AG10803 (cell line): ENCODE measurements around the gene ARL16.

ENCODE experiments used
- DNase-seq: peaks from one replicate; pipeline ENCODE4 v3.0.0; 2010; ENCODE audit warnings: low read depth
- H3K4me3 ChIP-seq: 2 replicates; pipeline ENCODE4 v1.5.1; 2011; ENCODE audit warnings: mild to moderate bottlenecking, low read length, control low read depth
- CTCF ChIP-seq: conservative IDR thresholded peaks from 2 replicates; pipeline ENCODE4 v1.5.1; 2011; ENCODE audit warnings: mild to moderate bottlenecking, low read length, control low read depth, inconsistent platforms

ARL16 gene

GRCh38 chr17:81720267-81721071 is 36.9 kb upstream of the ARL16 start:
- no peak for TF ChIP-seq CTCF

GRCh38 chr17:81719410-81720266 is 36.0 kb upstream of the ARL16 start:
- H3K4me3 ChIP-seq = no peak overlapping the region
- no peak for DNase-seq
- no peak for TF ChIP-seq CTCF

More at GRCh38 chr17:81720267-81721071, 36.9 kb upstream of the ARL16 start:
- H3K4me3 ChIP-seq = no peak overlapping the region
- DNase-seq = no peak

GRCh38 chr17:81717766-81718089 is 34.1 kb upstream of the ARL16 start:
- no peak for DNase-seq
- no peak overlapping the region for H3K4me3 ChIP-seq
- no peak for TF ChIP-seq CTCF

- H3K4me3 ChIP-seq = no peak overlapping the region
- no peak for DNase-seq
- TF ChIP-seq CTCF = no peak
Measured at GRCh38 chr17:81717049-81717765, 33.6 kb upstream of the ARL16 start.

GRCh38 chr17:81716674-81716996 is 33.0 kb upstream of the ARL16 start:
- no peak overlapping the region for H3K4me3 ChIP-seq
- no peak for TF ChIP-seq CTCF
- DNase-seq = no peak

GRCh38 chr17:81715872-81716673 is 32.5 kb upstream of the ARL16 start:
- TF ChIP-seq CTCF = no peak
- H3K4me3 ChIP-seq = no peak overlapping the region
- no peak for DNase-seq
